ENCODE measurements around the gene TGFB3.

The TGFB3 gene

DNA sequence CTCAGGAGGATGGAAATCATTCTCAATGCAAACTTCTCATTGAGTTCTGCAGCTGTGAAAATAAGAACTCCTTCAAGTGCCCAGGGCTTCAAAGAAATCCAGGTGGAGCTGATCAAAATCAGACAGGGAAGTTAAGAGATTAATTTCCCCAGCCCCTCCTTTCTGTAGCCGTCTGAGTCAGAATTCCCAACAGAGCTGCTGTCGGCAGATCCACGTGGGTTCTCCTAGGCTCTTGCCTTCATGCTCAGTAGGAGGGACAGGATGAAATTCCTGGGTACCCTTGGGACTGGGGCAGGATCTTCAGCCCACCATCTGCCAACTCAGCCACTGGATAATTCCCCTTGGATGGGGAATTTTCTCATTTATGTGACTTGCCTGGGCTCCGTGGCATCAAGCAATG lies 13.3 kb downstream of the TGFB3 start:
- no peak for DNase-seq (ENCODE audit: low read depth)
- H3K4me3 ChIP-seq (ENCODE audit: low read depth, low read length), result no peak overlapping the region
- TF ChIP-seq, protein P1, sequence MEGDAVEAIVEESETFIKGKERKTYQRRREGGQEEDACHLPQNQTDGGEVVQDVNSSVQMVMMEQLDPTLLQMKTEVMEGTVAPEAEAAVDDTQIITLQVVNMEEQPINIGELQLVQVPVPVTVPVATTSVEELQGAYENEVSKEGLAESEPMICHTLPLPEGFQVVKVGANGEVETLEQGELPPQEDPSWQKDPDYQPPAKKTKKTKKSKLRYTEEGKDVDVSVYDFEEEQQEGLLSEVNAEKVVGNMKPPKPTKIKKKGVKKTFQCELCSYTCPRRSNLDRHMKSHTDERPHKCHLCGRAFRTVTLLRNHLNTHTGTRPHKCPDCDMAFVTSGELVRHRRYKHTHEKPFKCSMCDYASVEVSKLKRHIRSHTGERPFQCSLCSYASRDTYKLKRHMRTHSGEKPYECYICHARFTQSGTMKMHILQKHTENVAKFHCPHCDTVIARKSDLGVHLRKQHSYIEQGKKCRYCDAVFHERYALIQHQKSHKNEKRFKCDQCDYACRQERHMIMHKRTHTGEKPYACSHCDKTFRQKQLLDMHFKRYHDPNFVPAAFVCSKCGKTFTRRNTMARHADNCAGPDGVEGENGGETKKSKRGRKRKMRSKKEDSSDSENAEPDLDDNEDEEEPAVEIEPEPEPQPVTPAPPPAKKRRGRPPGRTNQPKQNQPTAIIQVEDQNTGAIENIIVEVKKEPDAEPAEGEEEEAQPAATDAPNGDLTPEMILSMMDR (IDR thresholded peaks at IDR 0.05; ENCODE audit: insufficient read depth, low read depth, low read length, missing control alignments), result no peak

DNA sequence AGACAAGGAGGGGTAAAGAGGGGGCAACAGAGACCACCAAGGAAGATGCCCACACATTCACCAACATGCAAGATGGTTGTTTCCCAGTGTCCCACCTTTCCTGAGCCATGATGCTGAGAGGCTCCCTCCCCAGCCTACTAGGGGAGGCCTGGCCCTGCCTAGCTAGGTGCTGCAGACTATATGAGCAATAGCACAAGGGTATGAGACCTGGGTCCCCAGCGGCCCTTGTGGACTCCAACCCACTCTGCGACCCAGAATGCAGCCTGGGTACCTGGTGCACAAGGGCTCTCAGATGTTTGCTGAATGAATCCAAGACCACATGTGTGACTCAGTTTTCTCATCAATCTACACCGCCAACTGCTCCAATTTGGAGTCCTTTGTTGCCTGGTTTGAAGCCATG lies 13.9 kb downstream of the TGFB3 start:
- DNase-seq (ENCODE audit: low read depth), result no peak

DNA sequence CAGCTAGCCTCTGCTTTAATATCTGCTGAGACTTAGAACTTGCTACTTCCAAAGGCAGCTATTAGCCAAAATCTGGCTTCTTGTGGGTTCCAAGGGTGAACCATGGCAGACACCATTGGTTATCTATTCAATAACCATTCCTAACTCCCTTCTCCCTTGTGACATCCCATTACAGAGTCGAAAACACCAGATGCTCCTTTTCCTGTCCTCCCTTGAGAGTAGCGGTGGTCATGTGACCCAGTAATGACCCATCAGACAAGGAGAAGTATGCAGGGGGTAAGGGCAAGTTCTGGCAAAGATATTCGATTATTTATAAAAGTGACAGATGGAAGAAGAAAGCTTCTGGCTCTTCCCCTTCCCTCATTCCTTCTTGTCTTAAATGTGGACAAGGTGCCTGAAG lies 20.1 kb downstream of the TGFB3 start:
- DNase-seq (ENCODE audit: low read depth), result no peak
- no peak overlapping the region for H3K4me3 ChIP-seq (ENCODE audit: low read depth, low read length)
- TF ChIP-seq, protein P1 (IDR thresholded peaks at IDR 0.05; ENCODE audit: insufficient read depth, low read depth, low read length, missing control alignments), result no peak

More for the DNA sequence above, 13.9 kb downstream of the TGFB3 start:
- no peak overlapping the region for H3K4me3 ChIP-seq (ENCODE audit: low read depth, low read length)
- TF ChIP-seq, protein P1 (IDR thresholded peaks at IDR 0.05; ENCODE audit: insufficient read depth, low read depth, low read length, missing control alignments), result no peak

DNA sequence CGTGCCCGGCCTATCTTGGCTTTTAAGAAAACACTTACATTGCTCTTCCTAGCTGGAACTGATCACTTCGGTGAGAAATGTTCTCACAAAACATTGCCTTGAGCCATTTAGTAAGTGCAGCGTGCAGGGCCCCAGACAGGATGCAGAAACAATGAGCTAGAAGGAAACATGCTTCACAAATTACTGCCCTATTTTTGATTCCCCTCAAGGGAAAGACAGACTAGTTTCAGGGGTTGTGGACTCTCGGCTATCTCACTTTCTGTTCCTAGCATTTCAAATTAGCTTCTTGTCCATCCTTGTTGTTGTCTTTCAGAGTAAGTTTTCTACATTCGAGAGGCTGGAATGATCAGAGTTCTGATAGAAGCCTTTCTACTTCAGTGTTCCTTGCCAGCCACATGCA lies 21.6 kb downstream of the TGFB3 start:
- no peak overlapping the region for H3K4me3 ChIP-seq (ENCODE audit: low read depth, low read length)
- TF ChIP-seq, protein P1 (IDR thresholded peaks at IDR 0.05; ENCODE audit: insufficient read depth, low read depth, low read length, missing control alignments), result no peak
- peak; percentile 91 for DNase-seq (ENCODE audit: low read depth)

DNA sequence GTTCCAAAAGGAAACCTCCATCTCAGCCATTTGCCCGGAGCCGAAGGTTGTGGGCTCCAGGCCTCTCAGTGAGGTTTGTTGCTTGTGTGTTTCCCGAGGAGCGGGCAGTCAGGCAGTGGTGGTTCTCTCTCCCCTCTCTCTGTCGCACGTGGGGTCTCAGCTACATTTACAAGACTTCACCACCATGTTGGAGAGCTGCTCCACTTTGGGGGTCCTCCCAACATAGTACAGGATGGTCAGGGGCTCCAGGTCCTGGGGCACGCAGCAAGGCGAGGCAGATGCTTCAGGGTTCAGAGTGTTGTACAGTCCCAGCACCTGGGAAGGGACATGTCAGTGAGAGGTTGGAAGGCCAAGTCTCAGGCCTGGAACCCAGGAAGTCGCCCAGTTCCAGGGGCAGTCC lies 22.8 kb downstream of the TGFB3 start:
- TF ChIP-seq, protein P1 (IDR thresholded peaks at IDR 0.05; ENCODE audit: insufficient read depth, low read depth, low read length, missing control alignments), result no peak
- no peak for DNase-seq (ENCODE audit: low read depth)
- no peak overlapping the region for H3K4me3 ChIP-seq (ENCODE audit: low read depth, low read length)

DNA sequence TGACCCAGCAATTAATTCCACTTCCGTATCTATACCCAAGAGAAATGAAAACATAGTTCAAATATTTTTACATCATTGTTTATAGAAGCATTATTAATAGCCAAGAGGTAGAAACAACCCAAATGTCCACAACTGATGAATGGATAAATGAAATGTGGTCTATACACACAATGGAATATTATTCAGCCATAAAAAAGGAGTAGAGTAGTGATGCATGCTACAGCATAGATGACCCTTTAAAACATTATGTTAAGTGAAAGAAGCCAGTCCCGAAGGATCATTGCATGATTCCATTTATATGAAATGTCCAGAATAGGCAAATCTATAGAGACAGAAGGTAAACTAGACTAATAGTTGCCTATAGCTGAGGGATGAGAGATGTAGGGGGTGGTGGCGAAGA lies 29.3 kb downstream of the TGFB3 start:
- TF ChIP-seq, protein P1 (IDR thresholded peaks at IDR 0.05; ENCODE audit: insufficient read depth, low read depth, low read length, missing control alignments), result no peak
- no peak overlapping the region for H3K4me3 ChIP-seq (ENCODE audit: low read depth, low read length)
- no peak for DNase-seq (ENCODE audit: low read depth)

DNA sequence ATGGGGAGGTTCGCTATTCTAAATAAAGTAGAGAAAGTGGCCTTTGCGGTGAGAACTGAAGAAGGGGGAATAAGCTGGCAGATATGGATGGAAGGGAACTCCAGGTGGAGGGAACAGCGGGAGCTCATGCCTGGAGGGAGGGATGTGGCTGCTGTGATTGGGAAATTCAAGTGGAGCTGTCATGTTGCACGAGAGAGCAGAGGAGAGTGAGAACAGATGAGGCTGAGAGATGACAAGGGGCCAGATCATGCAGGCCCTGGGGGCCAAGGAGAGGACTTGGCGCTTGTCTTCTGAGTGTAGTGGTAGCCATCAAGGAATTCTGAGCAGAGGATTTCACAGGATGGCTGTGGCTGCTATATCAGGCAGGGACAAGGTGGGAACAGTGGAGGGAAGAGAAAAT lies 35.0 kb downstream of the TGFB3 start:
- DNase-seq (ENCODE audit: low read depth), result no peak

More for the DNA sequence above, 35.0 kb downstream of the TGFB3 start:
- TF ChIP-seq, protein P1 (IDR thresholded peaks at IDR 0.05; ENCODE audit: insufficient read depth, low read depth, low read length, missing control alignments), result no peak
- no peak overlapping the region for H3K4me3 ChIP-seq (ENCODE audit: low read depth, low read length)

All from GM12865 (cell line).